ENCODE results near the gene ADH7. TPM values are rescaled to one million over a fixed set of nuclear protein-coding genes. Genes with fewer than 3 reads are reported as not detected.

Gene ADH7
- total RNA-seq, 3 donors from 2014 or later (not counting 1 experiment from before 2014, with no cell fraction given) = not detected

DNA sequence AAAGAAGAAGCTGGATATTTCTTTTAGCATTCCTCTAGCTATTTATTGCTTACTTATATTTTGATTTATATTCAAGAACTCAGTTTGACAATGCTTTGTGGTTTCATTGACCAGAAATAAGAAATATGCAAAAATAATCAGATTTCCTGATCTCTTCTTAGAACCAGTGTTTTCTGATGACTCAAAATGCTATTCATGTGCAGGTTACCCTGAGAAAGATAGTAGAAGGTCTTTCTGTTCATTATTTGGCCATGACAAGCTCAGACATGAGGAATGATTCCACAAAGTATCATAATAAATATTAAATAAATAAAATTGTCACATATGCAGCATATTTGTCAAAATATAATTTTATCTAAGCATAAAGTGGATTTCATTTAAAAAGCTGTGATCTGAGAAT, 24.1 kb downstream of the ADH7 start:
- Histone ChIP-seq H3K9me3 (ENCODE audit: control insufficient read depth, insufficient read depth, low read length) (no peaks in the 10 kb centered on the region), H3K4me1 (ENCODE audit: control insufficient read depth, insufficient read depth, low read length) (no peaks in the 10 kb centered on the region), H3K36me3 (ENCODE audit: control insufficient read depth, insufficient read depth, low read length) (no peaks in the 10 kb centered on the region), H3K27ac (ENCODE audit: low read length) (no peak overlapping the region), H3K27me3 (ENCODE audit: control insufficient read depth, insufficient read depth, low read length) (no peaks in the 10 kb centered on the region), H3K4me3 (ENCODE audit: low read length) (no peak overlapping the region)
- no peak for ATAC-seq
- no peaks in the 10 kb centered on the region for H3K9me3 Mint-ChIP-seq
- H3K4me1 Mint-ChIP-seq = no peaks in the 10 kb centered on the region
- TF ChIP-seq CTCF (IDR thresholded peaks at IDR 0.05) = no peak
- intact Hi-C loops (cut with micrococcal nuclease) = no loop called here
- no peaks in the 10 kb centered on the region for H3K36me3 Mint-ChIP-seq
- H3K4me3 Mint-ChIP-seq = no peak overlapping the region
- DNase-seq = no peak
- H3K27me3 Mint-ChIP-seq (ENCODE audit: low read depth in 2 of 2) = peaks cover 0 to 5% of the 10 kb centered on the region in 2 donors
- H3K27ac Mint-ChIP-seq = no peak overlapping the region

GRCh38 chr4:99410075-99410474, 25.1 kb downstream of the ADH7 start:
- H3K36me3 ChIP-seq (ENCODE audit: control insufficient read depth, insufficient read depth, low read length) = no peaks in the 10 kb centered on the region
- H3K27me3 ChIP-seq (ENCODE audit: control insufficient read depth, insufficient read depth, low read length) = no peaks in the 10 kb centered on the region
- intact Hi-C loops (cut with micrococcal nuclease) = no loop called here
- H3K27ac ChIP-seq (ENCODE audit: low read length) = no peak overlapping the region
- H3K9me3 ChIP-seq (ENCODE audit: control insufficient read depth, insufficient read depth, low read length) = no peaks in the 10 kb centered on the region
- ATAC-seq (no peak), DNase-seq (no peak)
- Mint-ChIP-seq H3K9me3 (no peaks in the 10 kb centered on the region), H3K27ac (no peak overlapping the region), H3K36me3 (no peaks in the 10 kb centered on the region), H3K27me3 (ENCODE audit: low read depth in 2 of 2) (peaks cover 0 to 6% of the 10 kb centered on the region in 2 donors), H3K4me3 (no peak overlapping the region), H3K4me1 (peaks cover 0 to 4% of the 10 kb centered on the region in 2 donors)
- no peak for TF ChIP-seq CTCF (IDR thresholded peaks at IDR 0.05)
- H3K4me1 ChIP-seq (ENCODE audit: control insufficient read depth, insufficient read depth, low read length) = no peaks in the 10 kb centered on the region
- H3K4me3 ChIP-seq (ENCODE audit: low read length) = no peak overlapping the region
- WGBS (ENCODE audit: insufficient coverage) = 89% methylated on average over 5 of the region's 5 CpGs

- H3K4me3 Mint-ChIP-seq = no peak overlapping the region
- no peaks in the 10 kb centered on the region for H3K27me3 ChIP-seq (ENCODE audit: control insufficient read depth, insufficient read depth, low read length)
- peaks cover 0 to 6% of the 10 kb centered on the region in 2 donors for H3K27me3 Mint-ChIP-seq (ENCODE audit: low read depth in 2 of 2)
- ATAC-seq = no peak
- H3K4me3 ChIP-seq (ENCODE audit: low read length) = no peak overlapping the region
- H3K4me1 Mint-ChIP-seq = peaks cover 0 to 4% of the 10 kb centered on the region in 2 donors
- H3K9me3 ChIP-seq (ENCODE audit: control insufficient read depth, insufficient read depth, low read length) = no peaks in the 10 kb centered on the region
- no peak for TF ChIP-seq CTCF (IDR thresholded peaks at IDR 0.05)
- H3K27ac Mint-ChIP-seq = no peak overlapping the region
- intact Hi-C loops (cut with micrococcal nuclease) = loop anchor here (5.0 kb wide), 1 partner anchor 1256 kb away; no protein-coding TSS in a partner anchor
- no peak overlapping the region for H3K27ac ChIP-seq (ENCODE audit: low read length)
- H3K4me1 ChIP-seq (ENCODE audit: control insufficient read depth, insufficient read depth, low read length) = peaks cover 2% of the 10 kb centered on the region
- DNase-seq = no peak
- H3K9me3 Mint-ChIP-seq = no peaks in the 10 kb centered on the region
- no peaks in the 10 kb centered on the region for H3K36me3 Mint-ChIP-seq
- no peaks in the 10 kb centered on the region for H3K36me3 ChIP-seq (ENCODE audit: control insufficient read depth, insufficient read depth, low read length)
These were observed 26.8 kb downstream of the ADH7 start for GRCh38 chr4:99408346-99408745.

DNA sequence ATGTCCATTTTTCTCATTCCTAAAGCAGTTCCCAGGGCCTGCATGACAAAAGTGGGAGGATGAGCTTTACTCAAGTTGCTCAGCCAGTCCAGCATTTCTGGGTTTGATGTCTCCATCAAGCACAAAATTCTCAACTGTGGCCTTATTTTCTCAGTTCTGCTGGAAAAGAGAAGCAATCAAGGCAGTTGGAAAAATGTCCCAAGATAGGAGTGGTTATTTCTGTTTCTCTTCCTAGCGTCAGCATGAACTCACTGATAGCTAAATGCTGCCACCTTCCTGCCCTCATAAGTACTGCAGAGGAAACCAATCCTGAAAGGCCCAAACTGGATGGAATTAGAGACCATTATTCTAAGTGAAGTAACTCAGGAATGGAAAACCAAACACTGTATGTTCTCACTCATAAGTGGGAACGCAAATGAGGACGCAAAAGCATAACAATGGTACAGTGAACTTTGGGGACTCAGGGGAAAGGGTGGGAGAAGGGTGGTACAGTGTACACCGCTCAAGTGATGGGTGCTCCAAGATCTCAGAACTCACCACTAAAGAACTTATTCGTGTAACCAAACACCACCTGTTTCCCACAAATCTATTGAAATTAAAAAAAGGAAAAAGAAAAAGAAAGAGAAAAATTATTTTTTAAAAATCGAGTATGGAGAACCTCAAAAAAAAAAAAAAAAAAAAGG, 29.6 kb downstream of the ADH7 start:
- ATAC-seq = peak; percentile 76 to 92 (median 82)
- no peaks in the 10 kb centered on the region for H3K36me3 Mint-ChIP-seq

More for the DNA sequence above, 29.6 kb downstream of the ADH7 start:
- intact Hi-C loops (cut with micrococcal nuclease) = loop anchor here (1.0 to 5.0 kb wide), 2 partner anchors 287 to 1253 kb away; no protein-coding TSS in a partner anchor
- no peaks in the 10 kb centered on the region for H3K9me3 ChIP-seq (ENCODE audit: control insufficient read depth, insufficient read depth, low read length)
- H3K27me3 Mint-ChIP-seq (ENCODE audit: low read depth in 2 of 2) = peaks cover 0 to 6% of the 10 kb centered on the region in 2 donors
- peaks cover 2% of the 10 kb centered on the region for H3K4me1 ChIP-seq (ENCODE audit: control insufficient read depth, insufficient read depth, low read length)
- peak; percentile 92 for TF ChIP-seq CTCF (IDR thresholded peaks at IDR 0.05)
- H3K9me3 Mint-ChIP-seq = no peaks in the 10 kb centered on the region
- DNase-seq = peak; percentile 32 to 78
- no peak overlapping the region for H3K4me3 Mint-ChIP-seq
- H3K27ac ChIP-seq (ENCODE audit: low read length) = no peak overlapping the region
- 29% methylated on average over 3 of the region's 6 CpGs for WGBS (ENCODE audit: insufficient coverage)
- H3K27me3 ChIP-seq (ENCODE audit: control insufficient read depth, insufficient read depth, low read length) = no peaks in the 10 kb centered on the region
- H3K4me1 Mint-ChIP-seq = peaks cover 0 to 4% of the 10 kb centered on the region in 2 donors
- H3K27ac Mint-ChIP-seq = no peak overlapping the region
- H3K4me3 ChIP-seq (ENCODE audit: low read length) = no peak overlapping the region
- H3K36me3 ChIP-seq (ENCODE audit: control insufficient read depth, insufficient read depth, low read length) = no peaks in the 10 kb centered on the region
